SJCRH30 (cell line): ENCODE results near the gene ALKBH8. TPM values are rescaled to one million over a fixed set of nuclear protein-coding genes. Genes with fewer than 3 reads are reported as not detected.
"Not testable (repeated sequence)": the region's sequence is repeated elsewhere in the genome, so short reads cannot be mapped to it uniquely, and the experiment has no call there.

Source experiments
- DNase-seq, 2 experiments: peaks; one replicate each; pipeline ENCODE4 v3.0.0-alpha.2; 2015 to 2020
- H3K27ac ChIP-seq: fragments of 250-450 bp; sonication (Bioruptor Pico); 2 replicates; pipeline ENCODE4 v1.5.1; 2020; ENCODE audit warnings: mild to moderate bottlenecking, moderate library complexity
- H3K27me3 ChIP-seq: fragments of 250-450 bp; sonication (Bioruptor Pico); 2 replicates; pipeline ENCODE4 v1.5.1; 2020; ENCODE audit warnings: mild to moderate bottlenecking, moderate library complexity
- H3K36me3 ChIP-seq: fragments of 250-450 bp; sonication (Bioruptor Pico); 2 replicates; pipeline ENCODE4 v1.5.1; 2020; ENCODE audit warnings: mild to moderate bottlenecking, moderate library complexity
- H3K4me1 ChIP-seq: fragments of 250-450 bp; sonication (Bioruptor Pico); 2 replicates; pipeline ENCODE4 v1.5.1; 2020; ENCODE audit warnings: mild to moderate bottlenecking, moderate library complexity
- H3K4me3 ChIP-seq: fragments of 250-450 bp; sonication (Bioruptor Pico); 2 replicates; pipeline ENCODE4 v1.5.1; 2020; ENCODE audit warnings: mild to moderate bottlenecking, moderate library complexity
- H3K9me3 ChIP-seq: fragments of 250-450 bp; sonication (Bioruptor Pico); replicated peaks from 2 replicates; pipeline ENCODE4 v1.5.1; 2020; ENCODE audit warnings: mild to moderate bottlenecking, moderate library complexity
- total RNA-seq: library from RNA; depleted of rRNA; stranded (reverse); fragments of >200 nt; shearing (Covaris generic); gene quantifications from 2 replicates; pipeline ENCODE4 v1.2.3, GENCODE V29; 2014

Gene ALKBH8
- total RNA-seq, 1 experiment from 2014 or later, result 6.0 TPM

DNA sequence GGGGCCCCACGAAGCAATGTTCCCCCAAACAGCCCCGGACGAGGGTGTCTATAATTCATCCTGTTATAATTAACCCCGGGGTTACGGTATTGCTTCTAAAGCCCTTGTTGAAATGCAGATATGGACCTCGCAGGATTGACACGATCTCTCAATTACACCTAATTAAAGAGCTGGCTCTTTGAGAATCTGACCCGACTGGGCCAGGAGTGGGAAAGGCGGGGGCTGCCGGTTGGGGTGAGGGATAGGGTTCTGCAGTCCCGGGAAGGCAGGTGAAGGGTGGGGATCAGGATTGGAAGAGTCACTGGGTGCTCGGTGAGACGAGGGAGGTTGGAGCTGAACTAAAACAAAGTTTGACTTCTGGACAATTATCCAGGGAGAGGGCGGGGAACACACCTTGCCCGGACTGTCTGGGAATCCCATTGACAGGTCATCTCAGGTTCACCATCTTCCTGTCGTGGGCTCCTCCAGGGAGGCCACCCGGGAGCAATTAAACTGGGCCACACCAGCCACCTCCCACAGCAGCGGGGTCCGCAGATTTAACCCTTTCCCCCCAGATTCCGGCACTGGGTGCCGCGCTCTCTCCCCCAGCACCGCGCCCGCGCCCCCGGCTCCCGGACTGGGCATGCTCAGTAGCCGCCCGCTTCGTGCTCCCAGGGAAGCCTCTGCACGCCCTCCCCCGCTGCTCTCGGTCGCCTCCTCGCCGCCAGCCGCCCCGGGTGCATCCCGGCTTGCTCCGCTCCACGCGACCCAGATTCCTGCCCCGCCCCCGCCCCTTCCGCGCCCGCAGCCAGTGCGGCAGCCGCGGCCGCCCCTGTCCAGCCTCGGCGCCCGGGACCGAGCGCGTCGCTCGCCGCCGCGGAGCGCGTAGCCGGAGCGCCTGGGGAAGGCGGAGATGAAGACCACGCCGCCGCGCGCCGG lies 25.2 kb upstream of the ALKBH8 start, which contains the start of gene ELMOD1:
TSS of gene ELMOD1 (plus strand) at position 688 of the 918 bp plus-strand sequence. CDS start 27,043 bp downstream, outside the sequence.
- Histone ChIP-seq H3K4me1 (peaks cover 40% of the 10 kb centered on the region), H3K4me3 (peak within 1 kb of the TSS; percentile 87), H3K9me3 (no peaks in the 10 kb centered on the region), H3K27me3 (no peaks in the 10 kb centered on the region), H3K36me3 (0 out of 2 replicates have a peak, but pooled peaks cover 2% of the 10 kb centered on the region), H3K27ac (peak within 1 kb of the TSS; percentile 50)
- DNase-seq, result peak; percentile 73 to 74

DNA sequence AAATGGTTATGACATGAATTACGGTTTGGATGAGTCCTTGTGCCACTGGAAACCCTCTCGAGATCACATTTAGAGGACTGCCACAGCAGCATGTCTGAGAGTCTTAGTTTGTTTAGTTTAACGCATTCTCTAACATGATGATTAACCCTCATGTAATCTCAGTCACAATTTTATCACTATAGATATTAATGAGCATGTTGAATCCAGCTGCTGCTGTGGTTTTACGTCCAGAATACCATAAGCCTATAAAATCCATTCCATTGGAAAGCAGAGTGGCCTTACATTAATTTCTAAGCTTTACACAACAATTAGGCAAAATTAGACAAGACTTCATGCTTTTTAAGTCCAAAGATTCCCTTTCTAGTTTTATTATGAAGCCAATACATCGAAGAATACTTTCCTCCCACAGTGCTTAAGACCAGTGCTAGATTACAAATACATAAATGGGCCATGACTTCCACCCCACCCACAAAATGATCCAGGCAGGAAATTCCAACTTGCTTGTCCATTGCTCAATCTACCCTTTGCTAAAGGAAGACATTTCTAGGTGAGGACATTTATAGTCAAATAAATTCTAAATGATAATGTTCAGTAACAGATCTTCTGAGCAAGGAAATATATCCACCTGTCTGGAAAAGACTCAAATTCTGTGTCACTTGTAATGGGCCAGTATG lies 21.9 kb upstream of the ALKBH8 start:
- peak overlapping the region; percentile 84 for H3K27ac ChIP-seq
- H3K9me3 ChIP-seq, result no peaks in the 10 kb centered on the region
- H3K36me3 ChIP-seq, result no peaks in the 10 kb centered on the region
- H3K4me3 ChIP-seq, result no peak overlapping the region
- peak; percentile 52 to 81 for DNase-seq
- H3K4me1 ChIP-seq, result peaks cover 70% of the 10 kb centered on the region
- no peaks in the 10 kb centered on the region for H3K27me3 ChIP-seq

DNA sequence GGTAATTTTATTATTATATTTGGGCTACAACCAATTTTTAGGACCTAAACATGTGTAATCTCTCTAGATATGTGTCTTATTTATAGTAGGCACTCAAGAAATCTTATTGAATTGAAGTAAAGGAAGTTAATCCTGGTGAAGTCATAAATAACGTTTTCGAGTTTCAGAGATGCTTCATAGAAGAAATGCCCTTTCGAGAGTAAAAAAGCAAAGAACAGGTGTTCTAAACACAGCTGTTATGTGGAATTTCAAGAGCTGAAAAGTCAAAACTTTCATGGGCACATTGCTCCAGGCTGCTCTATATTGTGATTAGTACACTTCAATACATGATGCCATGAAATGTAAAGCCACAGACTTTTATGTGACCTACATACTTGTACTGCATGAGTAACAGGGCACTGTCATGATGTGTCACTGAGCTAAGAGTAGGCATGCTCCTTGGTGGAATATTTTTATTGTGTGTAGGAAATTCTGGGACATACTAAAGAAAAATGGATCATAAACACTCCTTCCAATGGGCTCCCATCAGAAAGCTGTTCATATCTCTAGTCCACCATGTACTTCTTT lies 18.2 kb upstream of the ALKBH8 start:
- H3K27me3 ChIP-seq, result no peaks in the 10 kb centered on the region
- H3K36me3 ChIP-seq, result no peaks in the 10 kb centered on the region
- peak; percentile 39 to 69 for DNase-seq
- peaks cover 61% of the 10 kb centered on the region for H3K4me1 ChIP-seq
- 0 out of 2 replicates have a peak, but pooled peaks cover 4% of the 10 kb centered on the region for H3K9me3 ChIP-seq
- H3K27ac ChIP-seq, result peak overlapping the region; percentile 68
- no peak overlapping the region for H3K4me3 ChIP-seq

DNA sequence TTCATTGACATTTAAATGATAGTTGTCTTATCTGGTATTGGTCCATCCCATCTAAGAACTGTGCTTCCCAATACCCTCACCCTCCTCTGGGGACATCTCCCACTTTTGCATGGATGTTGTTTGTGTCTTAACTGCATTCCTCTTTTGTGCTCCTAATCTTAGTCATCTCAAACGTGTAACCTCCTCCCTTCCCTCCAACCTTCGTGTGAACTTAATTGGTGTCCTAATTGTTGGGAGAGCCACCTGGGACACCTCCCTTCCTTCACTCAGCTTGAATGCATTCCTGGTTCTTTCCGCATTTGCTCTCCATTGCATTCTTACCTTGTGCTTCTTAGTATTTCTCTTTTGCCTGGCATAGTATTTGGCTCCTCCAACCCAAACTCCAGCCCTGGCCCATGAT lies 15.6 kb upstream of the ALKBH8 start:
- no peak overlapping the region for H3K27ac ChIP-seq
- DNase-seq, result no peak
- H3K36me3 ChIP-seq, result no peaks in the 10 kb centered on the region
- no peak overlapping the region for H3K4me3 ChIP-seq
- 0 out of 2 replicates have a peak, but pooled peaks cover 4% of the 10 kb centered on the region for H3K9me3 ChIP-seq
- peaks cover 37% of the 10 kb centered on the region for H3K4me1 ChIP-seq
- no peaks in the 10 kb centered on the region for H3K27me3 ChIP-seq

DNA sequence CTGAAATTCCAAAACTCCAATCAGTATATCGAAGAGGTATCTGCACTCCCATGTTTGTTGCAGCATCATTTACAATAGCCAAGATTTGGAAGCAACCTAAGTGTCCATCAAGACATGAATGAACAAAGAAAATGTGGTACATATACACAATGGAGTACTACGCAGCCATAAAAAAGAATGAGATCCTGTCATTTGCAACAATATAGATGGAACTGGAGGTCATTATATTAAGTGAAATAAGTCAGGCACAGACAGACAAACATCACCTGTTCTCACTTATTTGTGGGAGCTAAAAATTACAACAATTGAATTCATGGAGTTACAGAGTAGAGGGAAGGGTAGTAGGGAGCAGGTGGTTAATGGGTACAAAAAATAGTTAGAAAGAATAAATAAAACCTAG lies 13.6 kb upstream of the ALKBH8 start:
- H3K36me3 ChIP-seq, DNase-seq, H3K27me3 ChIP-seq, H3K27ac ChIP-seq, H3K4me3 ChIP-seq, H3K9me3 ChIP-seq: not testable (repeated sequence)
- H3K4me1 ChIP-seq, result peaks cover 18% of the 10 kb centered on the region

DNA sequence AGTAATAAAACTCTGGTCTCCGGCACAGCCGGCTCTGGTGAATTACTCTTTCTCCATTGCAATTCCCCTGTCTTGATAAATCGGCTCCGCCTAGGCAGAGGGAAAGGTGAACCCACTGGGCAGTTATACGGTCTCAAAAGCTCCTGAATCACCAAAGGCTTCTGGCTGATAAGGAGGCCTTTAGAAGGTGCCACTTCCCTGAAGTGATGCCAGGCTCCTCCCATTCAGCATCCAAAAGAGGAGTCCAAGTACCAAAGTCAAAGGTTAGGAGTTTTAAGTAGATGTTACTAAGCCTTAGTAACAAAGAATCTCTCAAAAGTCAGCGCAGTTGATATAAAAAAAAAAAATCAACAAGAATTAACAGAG lies 11.8 kb upstream of the ALKBH8 start:
- Histone ChIP-seq H3K4me3 (no peak overlapping the region), H3K27ac (no peak overlapping the region), H3K36me3 (no peaks in the 10 kb centered on the region), H3K27me3 (no peaks in the 10 kb centered on the region), H3K9me3 (0 out of 2 replicates have a peak, but pooled peaks cover 4% of the 10 kb centered on the region), H3K4me1 (no peaks in the 10 kb centered on the region)
- DNase-seq, result no peak

DNA sequence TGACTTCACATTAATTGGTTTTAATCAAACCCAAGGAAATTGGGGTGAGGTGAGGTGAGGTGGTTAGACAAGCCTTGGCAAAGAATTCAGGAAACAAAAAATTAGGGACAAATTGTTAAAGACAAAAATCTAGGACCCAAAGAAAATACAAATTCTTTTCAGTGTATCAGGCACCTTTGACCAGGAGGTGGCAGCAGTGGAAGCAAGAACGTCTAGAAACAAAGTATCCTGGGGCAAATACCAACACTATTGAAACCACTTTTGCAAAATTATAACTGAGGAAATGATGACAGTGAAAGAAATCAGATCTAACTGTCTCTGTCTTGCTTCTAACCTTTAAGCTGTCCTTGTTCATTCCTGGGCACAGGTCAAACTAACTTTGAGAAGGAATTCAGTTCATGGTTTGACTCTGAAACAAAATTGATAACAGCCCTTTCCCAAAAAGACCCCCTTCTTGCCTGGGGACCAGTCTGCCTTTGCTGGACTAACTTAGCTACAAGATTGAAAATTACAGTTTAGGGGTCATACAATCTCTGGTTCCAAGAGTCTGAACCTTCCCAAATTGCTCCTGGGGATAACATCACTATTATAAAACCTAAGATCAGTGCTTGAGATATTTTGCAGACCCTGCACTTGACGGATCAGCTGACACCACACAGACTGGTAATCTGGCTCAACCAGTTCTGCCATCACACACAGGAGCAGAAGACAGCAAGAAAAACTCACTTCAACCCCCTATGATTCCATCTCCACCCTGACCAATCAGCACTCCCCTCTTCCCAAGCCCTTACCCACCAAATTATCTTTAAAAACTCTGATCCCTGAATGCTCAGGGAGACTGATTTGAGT lies 11.2 kb upstream of the ALKBH8 start:
- not testable (repeated sequence) for H3K4me3 ChIP-seq, H3K27me3 ChIP-seq, H3K4me1 ChIP-seq, H3K9me3 ChIP-seq, H3K27ac ChIP-seq, H3K36me3 ChIP-seq
- DNase-seq, result peak; percentile 36 to 68

DNA sequence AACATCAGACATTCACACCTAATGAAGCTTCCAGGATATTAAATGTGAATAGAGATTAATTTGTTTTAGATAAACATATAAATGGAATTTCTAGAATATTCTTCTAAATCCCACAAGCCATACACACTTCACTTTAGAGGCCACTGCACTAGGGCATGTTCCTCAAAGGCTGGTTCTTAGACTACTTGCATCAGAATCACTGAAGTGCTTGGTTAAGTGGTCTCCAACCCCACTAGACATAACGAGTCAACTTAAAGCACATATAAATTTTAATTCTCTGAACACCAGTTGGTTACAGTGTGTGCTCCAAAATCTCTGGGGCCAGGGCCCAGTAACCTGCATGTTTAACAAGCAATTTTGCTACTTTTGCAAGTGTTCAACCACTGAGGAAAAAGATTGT lies 7.9 kb upstream of the ALKBH8 start:
- no peaks in the 10 kb centered on the region for H3K36me3 ChIP-seq
- no peak for DNase-seq
- H3K4me3 ChIP-seq, result no peak overlapping the region
- H3K27ac ChIP-seq, result no peak overlapping the region
- no peaks in the 10 kb centered on the region for H3K9me3 ChIP-seq
- H3K4me1 ChIP-seq, result no peaks in the 10 kb centered on the region
- no peaks in the 10 kb centered on the region for H3K27me3 ChIP-seq

DNA sequence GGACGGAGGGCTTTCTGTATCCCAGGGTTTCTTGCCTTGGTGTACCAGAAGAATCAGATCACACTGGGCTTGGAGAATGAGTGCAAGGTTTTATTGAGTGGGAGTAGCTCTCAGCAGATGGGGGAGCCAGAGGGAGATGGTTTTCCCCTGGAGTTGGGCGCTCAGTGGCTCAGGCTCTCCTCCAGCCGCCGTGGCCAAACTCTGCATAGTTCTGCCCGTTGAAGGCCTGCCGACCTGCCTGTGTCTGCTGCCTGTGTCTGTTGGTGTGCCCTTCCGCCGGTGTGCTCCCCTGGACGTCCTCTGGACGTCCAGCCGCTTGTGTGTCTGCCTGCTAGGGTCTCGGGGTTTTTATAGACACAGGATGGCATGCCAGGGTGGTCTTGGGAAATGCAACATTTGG lies 4.5 kb upstream of the ALKBH8 start:
- H3K27ac ChIP-seq, result no peak overlapping the region
- no peak overlapping the region for H3K4me3 ChIP-seq
- DNase-seq, result no peak
- no peaks in the 10 kb centered on the region for H3K27me3 ChIP-seq
- H3K4me1 ChIP-seq, result no peaks in the 10 kb centered on the region
- H3K36me3 ChIP-seq, result no peaks in the 10 kb centered on the region
- H3K9me3 ChIP-seq, result no peaks in the 10 kb centered on the region

DNA sequence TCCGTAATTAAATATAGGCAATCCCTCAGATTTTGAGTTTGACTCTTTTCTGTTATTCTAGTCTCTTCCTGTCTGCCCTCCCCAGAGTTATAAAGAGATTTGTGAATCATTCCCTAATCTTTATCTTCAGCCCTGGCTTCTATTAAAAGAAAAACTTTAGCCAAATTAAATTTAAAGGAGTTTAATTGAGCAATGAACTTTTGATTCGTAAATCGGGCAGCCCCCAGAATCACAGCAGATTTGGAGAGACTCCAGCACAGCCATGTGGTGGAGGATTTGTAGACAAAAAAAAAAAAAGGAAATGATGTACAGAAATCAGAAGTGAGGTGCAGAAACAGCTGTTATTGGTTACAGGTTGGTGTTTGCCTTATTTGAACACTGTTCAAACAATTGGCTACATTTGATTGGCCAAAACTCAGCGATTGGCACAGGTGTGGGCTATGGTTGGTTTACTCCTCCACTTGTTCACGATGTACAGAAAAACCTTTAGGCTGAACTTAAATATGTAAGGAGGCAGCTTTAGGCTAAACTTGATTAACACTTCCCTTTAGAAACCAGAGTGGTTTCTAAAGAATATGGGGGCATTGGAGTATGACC lies 2.3 kb upstream of the ALKBH8 start:
- Histone ChIP-seq H3K4me1 (peaks cover 10% of the 10 kb centered on the region), H3K9me3 (no peaks in the 10 kb centered on the region), H3K4me3 (no peak overlapping the region), H3K27ac (no peak overlapping the region), H3K27me3 (no peaks in the 10 kb centered on the region), H3K36me3 (no peaks in the 10 kb centered on the region)
- DNase-seq, result no peak

DNA sequence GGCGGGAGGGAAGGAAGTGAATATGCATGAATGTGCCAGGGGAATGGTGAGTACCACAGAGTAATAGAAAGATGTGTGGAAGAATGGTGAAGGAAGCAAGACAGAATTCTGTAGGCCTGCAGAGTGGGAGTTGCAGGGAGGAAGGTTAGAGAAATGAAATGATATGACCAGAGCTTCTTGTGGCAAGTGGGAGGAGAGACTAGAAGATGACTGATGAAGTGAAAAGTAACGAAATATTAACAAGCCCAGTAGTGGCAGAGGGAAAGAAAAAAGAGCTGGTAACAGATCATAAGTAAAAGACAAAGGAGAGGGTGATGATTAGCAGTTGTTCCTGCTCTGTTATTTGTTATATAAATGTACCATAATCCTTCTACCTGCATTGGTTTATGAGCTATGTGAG lies 1.0 kb upstream of the ALKBH8 start:
- peaks cover 10% of the 10 kb centered on the region for H3K4me1 ChIP-seq
- no peak overlapping the region for H3K27ac ChIP-seq

DNA sequence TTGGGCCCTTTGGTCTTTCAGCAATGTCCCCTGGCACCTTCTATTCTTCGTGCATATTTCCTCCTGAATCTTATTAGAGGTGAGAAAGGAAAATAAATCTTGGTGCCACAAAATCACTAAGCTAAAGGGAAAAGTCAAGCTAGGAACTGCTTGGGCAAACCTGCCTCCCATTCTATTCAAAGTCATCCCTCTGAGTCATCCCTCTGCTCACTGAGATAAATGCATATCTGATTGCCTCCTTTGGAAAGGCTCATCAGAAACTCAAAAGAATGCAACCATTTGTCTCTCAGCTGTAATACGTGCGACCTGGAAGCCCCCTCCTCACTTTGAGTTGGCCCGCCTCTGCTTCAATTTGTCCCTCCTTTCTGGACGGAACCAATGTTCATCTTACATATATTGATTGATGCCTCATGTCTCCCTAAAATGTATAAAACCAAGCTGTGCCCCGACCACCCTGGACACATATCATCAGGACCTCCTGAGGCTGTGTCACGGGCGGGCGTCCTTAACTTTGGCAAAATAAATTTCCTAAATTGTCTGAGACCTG lies 493 bp upstream of the ALKBH8 start:
- not testable (repeated sequence) for H3K36me3 ChIP-seq, DNase-seq, H3K27me3 ChIP-seq, H3K9me3 ChIP-seq, H3K4me1 ChIP-seq
- peak overlapping the region; percentile 71 for H3K27ac ChIP-seq
- peak overlapping the region; percentile 91 for H3K4me3 ChIP-seq

More for the DNA sequence above, 1.0 kb upstream of the ALKBH8 start:
- no peaks in the 10 kb centered on the region for H3K27me3 ChIP-seq
- H3K9me3 ChIP-seq, result no peaks in the 10 kb centered on the region
- H3K36me3 ChIP-seq, result no peaks in the 10 kb centered on the region
- no peak overlapping the region for H3K4me3 ChIP-seq
- no peak for DNase-seq

DNA sequence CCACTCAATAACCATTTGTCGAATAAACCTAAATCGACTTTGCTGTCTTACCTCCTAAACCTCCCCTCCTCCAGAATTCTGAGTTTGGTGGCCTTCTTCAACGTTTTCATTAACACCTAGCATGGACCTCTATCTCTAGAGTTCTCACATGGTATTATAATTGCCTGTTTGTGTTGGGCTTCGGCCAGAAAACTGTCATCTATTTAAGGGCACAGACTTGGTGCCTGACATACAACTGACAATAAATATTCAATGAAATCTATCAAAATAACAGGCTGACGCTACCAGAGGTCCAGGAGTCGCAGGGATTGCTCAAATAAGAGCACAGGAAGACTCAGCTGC lies 687 bp downstream of the ALKBH8 start:
- Histone ChIP-seq H3K27me3 (no peaks in the 10 kb centered on the region), H3K9me3 (no peaks in the 10 kb centered on the region), H3K4me1 (peaks cover 10% of the 10 kb centered on the region), H3K27ac (peak overlapping the region; percentile 71; the same call in 1 of the 2 replicates), H3K36me3 (no peaks in the 10 kb centered on the region), H3K4me3 (peak overlapping the region; percentile 91)
- no peak for DNase-seq

DNA sequence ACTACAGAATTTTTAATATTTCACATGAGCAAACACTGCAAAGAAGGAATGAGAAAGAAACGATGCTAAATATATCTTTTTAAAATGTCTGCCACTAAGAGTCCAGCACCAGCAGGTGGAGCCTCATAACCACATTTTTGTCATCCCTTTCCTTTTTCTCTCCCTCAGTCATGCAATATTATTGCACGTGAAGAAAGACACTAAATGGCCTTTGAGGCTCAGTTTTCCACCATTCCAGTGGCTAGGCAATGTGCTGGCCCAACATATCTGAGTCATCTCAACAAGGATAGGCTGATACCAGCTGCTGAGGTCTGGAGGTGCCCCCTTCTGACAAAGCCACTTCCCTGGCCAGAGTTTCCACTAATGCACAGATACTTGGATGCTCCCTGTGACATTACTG lies 1.8 kb downstream of the ALKBH8 start:
- Histone ChIP-seq H3K4me3 (no peak overlapping the region), H3K27me3 (no peaks in the 10 kb centered on the region), H3K4me1 (peaks cover 10% of the 10 kb centered on the region), H3K36me3 (no peaks in the 10 kb centered on the region), H3K9me3 (no peaks in the 10 kb centered on the region), H3K27ac (no peak overlapping the region)
- peak; percentile 26 to 59 for DNase-seq
